Left hindlimb (tissue), 1 donor: ENCODE results near the gene EFHD2.
"Not testable (repeated sequence)": the region's sequence is repeated elsewhere in the genome, so short reads cannot be mapped to it uniquely, and the experiment has no call there.

Experiments
- DNase-seq: peaks from one replicate; pipeline ENCODE4 v3.0.0-alpha.2; 2018

The EFHD2 gene

DNA sequence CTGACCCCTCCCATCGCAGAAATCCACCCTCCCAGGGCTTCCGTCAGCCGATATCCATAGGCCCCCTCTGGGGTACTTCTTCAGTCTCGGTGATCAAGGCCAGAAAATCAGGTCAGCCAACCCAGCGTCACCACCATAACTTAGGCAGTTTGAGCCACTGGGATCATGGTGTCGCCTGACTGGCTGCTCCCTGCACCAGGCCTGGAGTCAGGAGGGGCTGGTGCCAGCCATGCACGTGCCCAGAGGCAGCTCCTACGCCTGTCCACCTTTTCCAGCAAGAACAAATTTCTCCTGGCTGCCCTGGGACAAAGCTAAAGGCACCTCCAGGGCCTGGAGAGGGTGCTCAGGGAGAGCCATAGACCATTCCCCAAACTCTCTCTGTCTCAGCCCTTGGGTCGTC, 23.8 kb downstream of the EFHD2 start:
- no peak for DNase-seq

DNA sequence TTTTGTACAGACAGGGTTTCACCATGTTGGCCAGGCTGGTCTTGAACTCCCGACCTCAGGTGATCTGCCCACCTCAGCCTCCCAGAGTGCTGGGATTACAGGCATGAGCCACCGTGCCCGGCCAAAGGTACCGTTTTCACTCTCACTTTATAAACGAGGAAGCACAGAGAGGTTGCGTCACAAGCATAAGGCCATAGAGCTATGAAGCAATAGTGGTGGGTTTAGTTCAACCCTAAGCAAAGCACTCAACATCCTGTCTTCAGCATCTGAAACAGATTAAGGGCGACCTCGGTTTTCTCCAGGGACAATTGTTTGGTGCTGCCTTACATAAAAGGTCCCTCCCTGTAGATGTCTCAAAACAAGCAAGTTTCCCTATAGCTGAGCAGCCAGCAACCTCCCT, 25.1 kb downstream of the EFHD2 start:
- not testable (repeated sequence) for DNase-seq

DNA sequence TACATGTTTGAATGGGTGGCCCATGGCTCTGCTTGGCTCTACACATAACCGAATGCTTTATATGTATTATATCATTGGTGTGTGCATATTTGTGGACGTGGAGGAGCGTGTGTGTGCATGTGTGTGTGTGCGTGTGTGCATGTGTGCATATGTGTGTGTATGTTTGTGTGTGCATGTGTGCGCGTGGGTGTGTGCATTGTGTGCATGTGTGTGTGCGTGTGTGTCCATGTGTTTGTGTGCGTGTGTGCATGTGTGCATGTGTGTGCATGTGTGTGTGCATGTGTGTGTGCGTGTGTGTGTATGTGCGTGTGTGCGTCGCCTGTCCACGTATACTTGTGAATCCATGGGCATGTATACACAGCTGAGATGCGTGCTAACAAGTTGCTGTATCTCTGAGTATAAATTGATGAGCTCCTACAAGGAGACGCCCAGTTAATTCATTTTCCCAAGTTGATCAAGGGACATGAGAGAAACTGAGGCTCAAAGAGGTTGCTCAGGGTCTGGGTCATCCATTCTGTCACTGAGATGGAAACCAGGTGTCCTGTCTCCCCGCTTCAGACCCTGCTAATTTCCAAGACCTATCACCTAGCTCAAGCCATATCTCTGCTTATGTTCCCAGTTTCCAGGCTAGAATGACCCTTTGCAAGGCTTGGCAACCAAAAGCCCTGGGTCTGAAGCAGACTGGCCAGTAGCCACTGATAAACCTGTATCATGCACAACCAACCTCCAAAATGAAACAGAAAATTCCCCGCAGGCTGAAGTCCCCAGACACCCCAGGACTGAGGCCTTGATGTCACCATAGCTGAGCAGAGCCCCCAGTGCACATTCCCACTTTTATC, 25.8 kb downstream of the EFHD2 start:
- DNase-seq: no peak

DNA sequence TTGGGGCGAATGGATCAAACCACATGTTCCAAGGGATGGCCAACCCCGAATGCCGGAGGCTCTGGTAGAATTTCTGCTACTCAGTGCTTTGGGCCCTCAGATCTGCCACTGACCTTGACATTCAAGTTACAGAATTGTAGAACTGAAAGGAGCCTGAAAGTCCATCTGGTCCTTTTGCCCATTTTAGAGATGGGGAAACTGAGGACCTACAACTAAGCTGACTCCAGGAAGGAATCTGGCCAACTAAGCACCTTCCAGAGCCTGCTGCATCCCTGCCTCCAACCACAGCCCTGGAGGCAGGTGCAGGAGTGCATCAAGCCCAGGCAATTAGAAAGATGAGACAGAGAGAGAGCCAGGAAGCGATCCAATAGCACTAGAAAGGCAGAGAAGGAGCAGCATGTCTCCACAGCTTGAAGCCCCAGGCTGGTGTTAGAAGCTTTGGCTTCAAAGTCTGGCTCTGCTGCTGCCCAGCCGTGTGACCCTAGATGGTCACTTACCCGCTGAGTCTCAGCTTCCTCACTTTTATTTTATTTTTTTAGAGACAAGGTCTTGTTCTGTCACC, 27.3 kb downstream of the EFHD2 start:
- DNase-seq: no peak

DNA sequence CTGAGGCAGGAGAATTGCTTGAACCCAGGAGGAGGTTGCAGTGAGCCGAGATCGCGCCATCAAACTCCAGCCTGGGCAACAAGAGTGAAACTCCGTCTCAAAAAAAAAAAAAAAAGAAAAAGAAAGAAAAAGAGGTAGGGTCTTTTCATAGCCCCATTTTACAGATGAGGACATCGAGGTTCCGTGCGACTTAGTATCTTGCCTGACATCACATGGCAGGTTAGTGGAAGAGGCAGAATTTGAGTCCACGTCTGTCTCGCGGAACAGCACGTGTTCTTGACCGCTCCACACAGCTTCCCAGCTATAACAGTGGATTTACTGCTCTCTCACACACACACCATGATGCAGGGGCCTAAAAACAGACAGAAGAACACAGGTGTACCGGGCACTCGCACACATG, 29.6 kb downstream of the EFHD2 start:
- DNase-seq: no peak

DNA sequence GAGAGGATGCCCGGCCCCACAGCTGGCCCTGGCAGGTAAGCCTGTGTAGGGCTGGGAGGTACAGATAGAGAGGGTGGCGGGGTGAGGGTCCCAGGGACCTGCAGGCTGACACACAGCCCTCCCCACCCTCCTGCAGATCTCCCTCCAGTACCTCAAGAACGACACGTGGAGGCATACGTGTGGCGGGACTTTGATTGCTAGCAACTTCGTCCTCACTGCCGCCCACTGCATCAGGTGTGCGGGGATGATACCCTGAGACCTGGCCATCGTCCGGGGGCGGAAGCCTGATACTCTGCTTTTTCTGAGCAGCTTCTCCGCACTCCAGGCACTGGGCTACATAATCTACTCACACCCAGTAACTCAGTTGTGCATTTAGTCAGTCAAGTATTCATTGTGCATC, 30.7 kb downstream of the EFHD2 start:
- DNase-seq: no peak

DNA sequence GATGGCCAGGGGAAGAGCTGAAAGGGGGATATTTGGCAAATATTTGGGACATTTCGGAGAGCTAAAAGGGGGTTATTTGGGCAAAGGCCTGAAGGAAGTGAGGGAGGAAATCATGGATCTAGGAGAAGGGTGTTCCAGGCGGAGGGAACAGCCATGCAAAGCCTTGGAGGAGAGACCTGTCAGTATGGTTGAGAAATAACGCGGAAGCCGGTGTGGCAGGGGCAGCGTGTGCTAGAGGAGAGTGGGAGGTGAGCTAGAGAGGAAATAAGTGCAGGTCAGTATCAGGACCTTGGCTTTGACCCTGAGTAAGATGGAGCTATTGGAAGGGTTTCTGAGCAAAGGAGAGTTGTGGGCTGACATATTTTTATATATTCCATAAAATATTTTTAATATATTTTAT, 31.6 kb downstream of the EFHD2 start:
- no peak for DNase-seq

DNA sequence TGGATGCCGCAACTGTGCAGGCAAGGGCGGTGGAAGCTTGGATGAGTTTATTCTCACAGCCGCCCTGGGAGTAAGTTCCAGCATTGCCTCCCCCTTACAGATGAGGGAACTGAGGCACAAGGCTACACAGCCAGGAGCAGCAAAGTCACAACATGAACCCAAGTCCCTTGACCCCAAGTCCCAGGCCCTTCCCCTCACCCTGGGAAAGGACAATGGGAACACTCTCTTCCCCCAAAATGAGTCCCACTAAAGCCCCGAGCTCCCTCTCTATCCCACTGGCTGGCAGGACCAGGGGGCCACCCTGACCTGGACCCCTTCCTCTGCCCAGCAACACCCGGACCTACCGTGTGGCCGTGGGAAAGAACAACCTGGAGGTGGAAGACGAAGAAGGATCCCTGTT, 32.4 kb downstream of the EFHD2 start:
- DNase-seq: no peak

DNA sequence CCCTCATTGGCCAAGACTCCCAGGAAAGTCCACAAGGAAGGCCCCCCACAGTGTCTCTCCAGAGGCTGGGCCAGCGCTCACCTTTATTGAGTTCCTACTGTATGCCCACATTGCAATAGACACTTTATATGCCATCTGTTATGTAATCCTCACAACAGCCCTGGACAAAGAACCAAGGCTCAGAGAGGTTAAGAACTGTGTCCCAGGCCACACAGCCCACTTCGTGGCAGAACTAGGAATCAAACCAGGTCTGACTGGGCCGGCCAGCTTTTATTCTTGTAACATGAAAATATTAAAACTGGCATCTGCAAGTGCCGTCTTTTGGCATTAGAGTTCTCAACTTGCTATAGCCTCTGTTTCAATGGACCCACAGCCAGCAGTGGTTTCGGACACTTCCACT, 33.1 kb downstream of the EFHD2 start:
- no peak for DNase-seq

DNA sequence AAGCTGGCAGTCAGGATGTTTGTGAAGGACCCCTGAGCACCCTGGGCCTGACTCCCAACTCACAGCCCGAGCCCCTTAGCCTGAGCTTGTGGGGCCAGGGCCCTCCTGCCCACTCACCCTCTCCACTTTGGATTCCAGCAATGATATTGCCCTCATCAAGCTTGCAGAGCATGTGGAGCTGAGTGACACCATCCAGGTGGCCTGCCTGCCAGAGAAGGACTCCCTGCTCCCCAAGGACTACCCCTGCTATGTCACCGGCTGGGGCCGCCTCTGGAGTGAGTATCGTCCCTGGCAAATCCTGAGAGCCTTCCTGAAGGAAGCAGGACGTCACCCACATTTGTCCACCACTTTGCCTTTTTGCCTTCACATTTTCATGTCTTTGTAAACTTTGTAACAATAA, 33.6 kb downstream of the EFHD2 start:
- DNase-seq: no peak

DNA sequence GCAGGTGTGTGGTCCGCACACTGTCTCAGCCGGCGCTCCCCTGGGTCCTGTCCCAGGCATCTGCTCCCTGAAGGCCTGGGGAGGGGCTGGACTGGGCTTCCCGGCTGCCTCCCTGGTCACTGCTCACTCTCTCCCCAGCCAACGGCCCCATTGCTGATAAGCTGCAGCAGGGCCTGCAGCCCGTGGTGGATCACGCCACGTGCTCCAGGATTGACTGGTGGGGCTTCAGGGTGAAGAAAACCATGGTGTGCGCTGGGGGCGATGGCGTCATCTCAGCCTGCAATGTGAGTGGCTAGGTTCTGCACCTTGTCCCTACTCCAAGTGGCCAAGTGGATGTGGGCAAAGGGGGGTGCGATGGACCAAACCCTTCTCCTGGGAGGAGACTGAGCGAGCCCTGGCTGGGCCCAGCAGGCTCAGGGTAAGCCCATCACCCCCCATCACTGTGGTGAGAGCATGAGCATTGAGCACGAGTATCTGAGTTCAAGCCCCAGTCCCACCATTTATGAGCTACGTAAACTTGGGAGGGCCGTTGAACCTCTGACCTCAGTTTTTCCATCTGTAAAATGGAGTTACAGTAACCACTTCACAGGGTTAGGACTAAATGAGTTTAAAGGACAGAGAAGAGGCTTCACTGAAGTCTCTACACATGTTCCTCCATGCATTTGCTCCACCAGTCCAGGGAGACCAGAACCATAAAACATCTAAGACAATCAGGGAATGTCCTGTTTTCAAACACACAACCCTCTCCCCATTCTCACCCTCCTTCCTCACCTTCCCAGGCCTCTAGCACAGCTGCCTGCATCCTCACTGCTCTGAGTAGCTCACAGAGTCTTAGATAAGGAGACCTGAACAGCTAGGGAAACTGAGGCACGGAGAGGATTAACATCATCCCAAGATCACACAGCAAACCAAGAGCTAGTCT, 35.0 kb downstream of the EFHD2 start:
- DNase-seq: no peak

DNA sequence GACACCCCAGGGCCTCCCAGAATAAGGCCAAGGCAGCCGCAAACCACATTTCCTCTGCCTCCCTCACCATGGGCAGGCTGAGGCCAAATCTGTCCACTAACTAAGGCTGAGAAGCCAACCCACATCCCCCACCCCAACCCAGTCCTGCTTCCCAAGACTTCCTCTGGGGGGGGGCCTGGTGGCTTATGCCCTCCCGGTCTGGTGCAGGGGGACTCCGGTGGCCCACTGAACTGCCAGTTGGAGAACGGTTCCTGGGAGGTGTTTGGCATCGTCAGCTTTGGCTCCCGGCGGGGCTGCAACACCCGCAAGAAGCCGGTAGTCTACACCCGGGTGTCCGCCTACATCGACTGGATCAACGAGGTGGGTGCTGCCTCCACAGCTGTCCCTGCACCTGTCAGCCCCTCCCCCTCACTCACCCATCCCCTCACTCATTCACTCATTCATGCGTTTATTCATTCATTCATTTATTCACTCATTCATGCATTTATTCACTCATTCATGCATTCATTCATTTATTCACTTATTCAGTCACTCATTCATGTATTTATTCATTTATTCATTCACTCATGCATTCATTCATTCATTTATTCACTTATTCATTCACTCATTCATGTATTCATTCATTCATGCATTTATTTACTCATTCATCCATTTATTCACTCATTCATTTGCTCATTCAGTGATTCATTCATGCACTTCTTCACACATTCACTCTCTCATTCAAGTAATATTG, 35.9 kb downstream of the EFHD2 start:
- DNase-seq: no peak

DNA sequence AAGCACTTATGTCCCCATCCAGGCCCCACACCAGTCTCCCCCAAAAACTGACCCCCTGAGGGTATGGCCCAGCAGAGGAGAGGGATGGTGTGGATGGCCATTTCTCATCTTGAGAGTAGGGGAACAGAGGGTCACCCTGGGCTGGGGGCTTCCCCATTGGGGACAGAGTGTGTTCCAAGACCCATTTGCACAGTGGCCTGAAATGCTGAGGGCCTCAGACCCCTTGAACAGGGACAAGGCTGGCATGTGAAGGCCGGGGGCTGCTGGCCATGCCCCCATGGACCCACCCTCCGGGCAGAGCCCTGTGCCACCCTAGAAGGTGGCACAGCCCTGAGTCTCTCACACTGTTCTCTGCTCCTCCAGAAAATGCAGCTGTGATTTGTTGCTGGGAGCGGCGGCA, 36.5 kb downstream of the EFHD2 start:
- no peak for DNase-seq

DNA sequence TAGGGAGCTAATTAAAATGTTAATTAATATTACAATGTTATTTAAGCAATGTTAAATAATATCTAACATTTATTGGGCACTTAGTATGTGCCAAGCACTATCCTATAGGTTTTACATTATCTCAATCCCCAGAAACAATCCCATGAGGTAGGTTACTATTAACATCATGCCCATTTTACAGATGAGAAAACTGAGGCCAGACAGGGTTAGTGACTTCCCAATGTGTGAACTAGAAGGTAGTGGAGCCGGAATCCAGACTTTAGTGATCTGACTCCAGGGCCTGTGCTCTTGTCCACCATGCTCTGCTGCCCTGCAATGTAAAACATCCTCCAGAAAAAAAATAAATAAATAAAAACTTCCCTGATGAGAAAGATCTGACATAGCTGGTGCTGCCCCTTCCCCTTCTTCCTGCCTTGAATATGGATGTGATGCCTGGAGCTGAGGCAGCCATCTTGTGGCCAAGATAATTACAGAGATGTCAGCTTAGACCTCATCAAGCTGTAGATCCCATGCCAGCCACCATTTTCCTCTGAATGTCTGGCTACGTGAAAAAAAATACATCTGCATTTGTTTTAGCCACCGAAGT, 39.3 kb downstream of the EFHD2 start:
- DNase-seq: no peak

DNA sequence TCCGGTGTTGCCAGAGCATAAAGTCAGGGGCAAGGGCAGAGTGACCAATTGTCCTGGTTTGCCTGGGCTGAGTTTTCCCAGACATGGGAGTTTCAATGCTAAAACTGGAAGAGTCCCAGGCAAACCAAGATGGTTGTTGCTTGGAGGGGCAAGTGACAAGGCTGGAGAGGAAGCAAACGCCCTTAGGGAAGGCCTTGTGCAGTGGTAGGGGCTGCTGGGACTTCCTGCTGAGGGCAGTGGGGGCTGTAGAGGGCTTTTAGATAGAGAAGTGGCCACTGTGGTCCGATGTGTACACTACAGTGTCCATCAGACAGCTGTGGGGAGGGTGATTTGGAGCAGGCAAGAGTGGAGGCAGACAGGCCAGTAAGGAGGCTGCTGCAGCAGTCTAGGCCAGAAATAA, 39.9 kb downstream of the EFHD2 start:
- no peak for DNase-seq

DNA sequence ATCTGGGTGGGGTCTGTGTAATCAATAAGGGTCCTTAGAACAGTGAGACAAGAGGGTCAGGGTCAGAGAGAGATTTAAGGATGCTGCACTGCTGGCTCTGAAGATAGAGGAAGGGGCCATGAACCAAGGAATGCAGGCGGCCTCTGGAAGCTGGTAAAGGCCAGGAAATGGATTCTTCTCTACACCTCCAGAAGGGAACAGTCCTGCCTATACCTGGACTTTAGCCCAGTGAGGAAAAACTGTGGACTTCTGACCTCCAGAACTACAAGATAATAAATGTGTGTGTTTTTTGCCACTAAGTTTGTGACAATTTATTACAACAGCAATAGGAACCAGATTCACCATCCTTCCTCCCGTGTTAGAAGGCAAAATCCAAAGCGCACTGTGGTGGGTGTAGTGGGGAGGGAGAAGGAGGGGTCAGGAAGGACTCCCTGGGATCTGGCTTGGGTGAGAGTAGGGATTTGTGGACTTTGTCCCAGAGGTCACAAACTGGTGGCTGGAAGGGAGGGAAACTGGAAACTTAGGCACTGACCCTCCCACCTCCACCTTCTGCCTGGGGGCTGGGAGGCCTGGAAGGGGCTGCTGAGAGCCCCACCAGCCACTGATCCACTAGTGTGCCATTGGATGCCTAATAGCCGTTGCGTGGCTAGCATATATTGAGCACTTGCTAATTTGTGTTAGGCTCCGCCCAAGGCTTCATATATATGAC, 41.5 kb downstream of the EFHD2 start:
- DNase-seq: no peak

DNA sequence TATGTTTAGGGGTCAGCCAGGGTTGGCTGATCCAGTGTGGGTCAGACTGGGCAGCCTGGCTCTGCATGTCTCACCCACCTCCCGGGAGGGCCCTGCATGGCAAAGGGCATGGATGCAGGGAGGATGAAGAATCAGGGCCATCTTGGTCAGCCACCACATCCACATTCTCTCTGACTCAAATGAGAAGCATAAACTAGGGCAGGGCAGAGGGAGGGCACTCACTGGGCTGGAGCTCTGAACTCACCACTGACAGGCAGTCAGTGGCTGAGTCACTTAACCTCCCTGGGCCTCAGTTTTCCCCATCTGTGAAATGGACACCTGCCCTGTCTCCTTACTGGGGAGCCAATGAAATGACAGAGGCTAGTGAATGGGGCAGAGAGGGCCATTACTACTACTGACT, 42.5 kb downstream of the EFHD2 start:
- no peak for DNase-seq

DNA sequence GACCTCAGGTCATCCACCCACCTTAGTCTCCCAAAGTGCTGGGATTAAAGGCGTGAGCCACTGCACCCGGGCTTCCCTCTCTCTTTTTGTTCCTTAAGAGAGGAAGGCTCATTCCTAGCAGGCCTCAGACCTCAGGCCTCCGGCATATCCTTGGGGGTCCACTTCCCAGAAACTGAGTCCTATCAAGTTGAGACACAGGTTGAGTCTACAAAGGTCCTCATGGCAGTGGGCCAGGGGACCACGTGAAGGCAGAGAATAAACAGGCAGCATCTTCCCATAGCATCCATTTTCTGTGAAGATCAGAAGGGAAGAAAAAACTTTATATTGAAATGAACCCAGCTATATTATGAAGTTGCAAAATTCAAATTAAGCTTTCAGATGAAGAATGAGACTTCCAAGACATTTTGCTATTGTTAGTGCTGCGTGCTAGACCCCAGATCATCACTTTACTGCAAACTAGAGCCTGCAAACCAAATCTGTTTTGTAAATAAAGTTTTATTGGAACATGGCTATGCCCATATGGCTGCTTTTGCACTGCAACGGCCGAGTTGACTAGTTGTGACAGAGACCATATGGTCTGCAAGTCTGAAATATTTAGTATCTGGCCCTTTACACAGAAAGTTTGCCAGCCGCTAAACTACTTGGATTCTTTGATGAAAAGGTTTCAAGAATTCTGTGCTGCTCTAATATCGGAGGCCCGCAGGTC, 43.3 kb downstream of the EFHD2 start:
- no peak for DNase-seq

DNA sequence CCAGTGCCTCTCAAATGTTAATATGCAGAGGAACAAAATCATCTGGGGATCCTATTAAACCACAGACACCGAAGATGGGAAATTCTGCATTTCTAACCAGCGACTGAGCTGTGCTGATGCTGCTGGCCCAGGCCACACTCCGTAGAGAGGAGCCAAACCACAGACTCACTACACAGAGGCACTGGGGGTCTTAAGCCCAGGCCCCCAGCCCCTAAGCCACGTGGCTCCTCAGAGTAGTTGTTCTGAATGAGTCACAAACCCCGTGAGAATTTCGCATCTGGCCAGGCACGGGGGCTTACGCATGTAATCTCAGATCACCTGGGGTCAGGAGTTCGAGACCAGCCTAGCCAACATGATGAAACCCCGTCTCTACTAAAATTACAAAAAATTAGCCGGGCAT, 44.0 kb downstream of the EFHD2 start:
- DNase-seq: no peak

DNA sequence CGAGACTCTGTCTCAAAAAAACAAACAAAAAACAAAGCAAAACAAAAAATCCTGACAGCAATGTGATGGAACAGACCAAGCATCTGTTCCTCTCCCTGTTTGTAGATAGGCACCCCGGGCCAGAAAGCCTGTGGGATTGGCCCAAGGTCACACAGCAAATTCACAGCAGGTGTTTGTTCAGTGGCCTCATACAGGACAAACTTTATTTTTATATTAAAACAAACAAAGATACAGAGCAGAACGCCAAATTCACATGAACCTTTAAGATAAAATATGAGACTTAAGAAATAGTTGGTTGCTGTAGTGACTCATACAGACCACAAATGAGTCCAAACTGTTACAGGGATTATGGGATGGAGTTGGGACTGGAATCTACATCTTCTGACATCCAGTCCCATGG, 44.6 kb downstream of the EFHD2 start:
- no peak for DNase-seq

DNA sequence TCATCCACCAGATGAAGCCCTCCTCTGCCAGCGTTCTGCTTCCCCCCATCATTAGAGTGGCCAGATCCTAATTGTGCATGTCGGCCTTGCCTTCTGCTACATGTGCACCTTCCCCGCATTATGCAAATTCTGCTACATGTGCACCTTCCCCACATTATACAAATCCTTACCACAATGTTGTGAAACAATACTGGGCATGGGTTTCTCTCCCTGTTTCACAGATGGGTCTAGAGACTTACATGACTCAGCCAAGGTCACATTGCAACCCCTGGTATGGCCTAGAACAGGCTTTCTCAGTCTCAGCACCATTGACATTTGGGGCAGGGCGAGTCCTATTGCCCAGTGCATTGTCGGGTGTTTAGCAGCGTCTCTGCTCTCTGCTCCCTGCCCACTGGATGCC, 45.8 kb downstream of the EFHD2 start:
- no peak for DNase-seq
